H54 (cell line): ENCODE data around the gene FCER1A.
"Not testable (repeated sequence)": the region's sequence is repeated elsewhere in the genome, so short reads cannot be mapped to it uniquely, and the experiment has no call there.

Experiments
- DNase-seq: peaks from one replicate; pipeline ENCODE4 v3.0.0; 2011; ENCODE audit warnings: low spot score, mixed read lengths; ENCODE audit not compliant: insufficient read length
- FAIRE-seq: peaks from 3 replicates; lab custom pipeline; 2011; peaks lifted over from hg19 to GRCh38; lab: Jason Lieb, UNC
- POLR2A ChIP-seq: IDR thresholded peaks from 2 replicates; pipeline ENCODE4 v1.6.1; 2011; ENCODE audit warnings: low read depth, mild to moderate bottlenecking, low read length

FCER1A gene

GRCh38 chr1:159315381-159315780 lies 13.2 kb downstream of the FCER1A start:
- no peak for TF ChIP-seq POLR2A
- no peak for FAIRE-seq
- no peak for DNase-seq

GRCh38 chr1:159318784-159319551 lies 16.8 kb downstream of the FCER1A start:
- FAIRE-seq (no peak), DNase-seq (no peak)
- no peak for TF ChIP-seq POLR2A

GRCh38 chr1:159334797-159335196 lies 32.7 kb downstream of the FCER1A start:
- FAIRE-seq (no peak), DNase-seq (no peak)
- TF ChIP-seq POLR2A: no peak

GRCh38 chr1:159338018-159338417 lies 35.9 kb downstream of the FCER1A start:
- TF ChIP-seq POLR2A: no peak
- FAIRE-seq: no peak

GRCh38 chr1:159339536-159339935 lies 37.4 kb downstream of the FCER1A start:
- FAIRE-seq (no peak), DNase-seq (no peak)
- no peak for TF ChIP-seq POLR2A

More at GRCh38 chr1:159338018-159338417, 35.9 kb downstream of the FCER1A start:
- no peak for DNase-seq

- TF ChIP-seq POLR2A: no peak
- no peak for DNase-seq
- FAIRE-seq: no peak
Measured at GRCh38 chr1:159341736-159342135, 39.6 kb downstream of the FCER1A start.

GRCh38 chr1:159342761-159343425 lies 40.8 kb downstream of the FCER1A start:
- DNase-seq (no peak), FAIRE-seq (no peak)
- TF ChIP-seq POLR2A: no peak

- not testable (repeated sequence) for DNase-seq, FAIRE-seq
Measured at GRCh38 chr1:159349374-159349773, 47.2 kb downstream of the FCER1A start.

- DNase-seq (no peak), FAIRE-seq (no peak)
- no peak for TF ChIP-seq POLR2A
Measured at GRCh38 chr1:159352436-159352835, 50.3 kb downstream of the FCER1A start.
